GM08714 (cell line): ENCODE measurements around the gene EIF4G1.
"Not testable (repeated sequence)": the region's sequence is repeated elsewhere in the genome, so short reads cannot be mapped to it uniquely, and the experiment has no call there.

Source experiments
- H3K4me3 ChIP-seq: fragments of 200-500 bp; sonication (Bioruptor generic); 2 replicates; pipeline ENCODE4 v1.5.1; 2014; ENCODE audit warnings: mild to moderate bottlenecking, low read length, inconsistent platforms
- ZNF274 ChIP-seq: IDR thresholded peaks from 2 replicates; pipeline ENCODE4 v1.6.1; 2012; ENCODE audit warnings: mild to moderate bottlenecking, low read depth, low read length

EIF4G1 gene, protein sequence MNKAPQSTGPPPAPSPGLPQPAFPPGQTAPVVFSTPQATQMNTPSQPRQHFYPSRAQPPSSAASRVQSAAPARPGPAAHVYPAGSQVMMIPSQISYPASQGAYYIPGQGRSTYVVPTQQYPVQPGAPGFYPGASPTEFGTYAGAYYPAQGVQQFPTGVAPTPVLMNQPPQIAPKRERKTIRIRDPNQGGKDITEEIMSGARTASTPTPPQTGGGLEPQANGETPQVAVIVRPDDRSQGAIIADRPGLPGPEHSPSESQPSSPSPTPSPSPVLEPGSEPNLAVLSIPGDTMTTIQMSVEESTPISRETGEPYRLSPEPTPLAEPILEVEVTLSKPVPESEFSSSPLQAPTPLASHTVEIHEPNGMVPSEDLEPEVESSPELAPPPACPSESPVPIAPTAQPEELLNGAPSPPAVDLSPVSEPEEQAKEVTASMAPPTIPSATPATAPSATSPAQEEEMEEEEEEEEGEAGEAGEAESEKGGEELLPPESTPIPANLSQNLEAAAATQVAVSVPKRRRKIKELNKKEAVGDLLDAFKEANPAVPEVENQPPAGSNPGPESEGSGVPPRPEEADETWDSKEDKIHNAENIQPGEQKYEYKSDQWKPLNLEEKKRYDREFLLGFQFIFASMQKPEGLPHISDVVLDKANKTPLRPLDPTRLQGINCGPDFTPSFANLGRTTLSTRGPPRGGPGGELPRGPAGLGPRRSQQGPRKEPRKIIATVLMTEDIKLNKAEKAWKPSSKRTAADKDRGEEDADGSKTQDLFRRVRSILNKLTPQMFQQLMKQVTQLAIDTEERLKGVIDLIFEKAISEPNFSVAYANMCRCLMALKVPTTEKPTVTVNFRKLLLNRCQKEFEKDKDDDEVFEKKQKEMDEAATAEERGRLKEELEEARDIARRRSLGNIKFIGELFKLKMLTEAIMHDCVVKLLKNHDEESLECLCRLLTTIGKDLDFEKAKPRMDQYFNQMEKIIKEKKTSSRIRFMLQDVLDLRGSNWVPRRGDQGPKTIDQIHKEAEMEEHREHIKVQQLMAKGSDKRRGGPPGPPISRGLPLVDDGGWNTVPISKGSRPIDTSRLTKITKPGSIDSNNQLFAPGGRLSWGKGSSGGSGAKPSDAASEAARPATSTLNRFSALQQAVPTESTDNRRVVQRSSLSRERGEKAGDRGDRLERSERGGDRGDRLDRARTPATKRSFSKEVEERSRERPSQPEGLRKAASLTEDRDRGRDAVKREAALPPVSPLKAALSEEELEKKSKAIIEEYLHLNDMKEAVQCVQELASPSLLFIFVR (N-terminal part only)

DNA sequence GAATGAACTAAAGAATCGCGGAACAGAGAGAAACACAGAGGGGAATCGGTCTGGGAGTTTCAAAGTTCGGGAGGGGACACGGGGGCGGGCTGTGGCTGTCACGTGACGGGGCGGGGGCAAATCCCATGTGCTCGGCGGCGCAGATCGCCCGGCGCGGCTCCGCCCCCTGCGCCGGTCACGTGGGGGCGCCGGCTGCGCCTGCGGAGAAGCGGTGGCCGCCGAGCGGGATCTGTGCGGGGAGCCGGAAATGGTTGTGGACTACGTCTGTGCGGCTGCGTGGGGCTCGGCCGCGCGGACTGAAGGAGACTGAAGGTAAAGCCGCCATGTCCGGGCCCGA, at the start of gene EIF4G1:
Gene EIF4G1, plus strand, starts transcription at position 244 of the 337 bp plus-strand sequence. CDS start 1,191 bp downstream, outside the sequence.
- peak within 1 kb of the TSS; percentile 93 for H3K4me3 ChIP-seq
- TF ChIP-seq ZNF274 = no peak

DNA sequence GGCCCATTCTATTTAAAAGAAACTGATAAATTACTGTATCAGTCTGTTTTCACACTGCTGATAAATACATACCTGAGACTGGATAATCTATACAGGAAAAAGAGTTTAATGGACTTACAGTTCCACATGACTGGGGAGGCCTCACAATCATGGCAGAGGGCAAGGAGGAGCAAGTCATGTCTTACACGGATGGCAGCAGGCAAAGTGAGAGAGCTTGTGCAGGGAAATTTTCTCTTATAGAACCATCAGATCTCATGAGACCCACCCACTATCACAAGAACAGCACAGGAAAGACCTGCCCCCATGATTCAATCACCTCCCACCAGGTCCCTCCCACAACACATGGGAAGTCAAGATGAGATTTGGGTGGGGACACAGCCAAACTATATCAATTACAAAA, 47.2 kb upstream of the EIF4G1 start:
- H3K4me3 ChIP-seq = not testable (repeated sequence)

DNA sequence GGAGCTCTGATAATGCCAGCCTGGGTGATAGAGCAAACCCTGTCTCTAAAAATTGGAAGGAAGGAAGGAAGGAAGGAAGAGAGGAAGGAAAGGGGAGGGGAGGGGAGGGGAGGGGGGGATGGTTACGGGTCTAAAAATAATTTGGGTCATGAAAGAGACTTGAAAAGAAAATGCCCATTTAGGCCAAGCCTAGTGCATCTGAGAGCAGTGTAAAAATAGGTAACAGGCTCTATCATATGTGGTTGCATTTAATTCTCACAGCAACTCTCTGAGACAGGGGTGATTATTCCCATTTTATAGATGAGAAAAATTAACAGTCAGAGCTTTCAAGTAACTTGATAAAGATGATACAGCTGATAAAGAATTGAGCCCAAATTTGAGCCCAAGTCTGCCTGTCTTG, 42.1 kb upstream of the EIF4G1 start:
- TF ChIP-seq ZNF274 = no peak
- H3K4me3 ChIP-seq = no peak overlapping the region

DNA sequence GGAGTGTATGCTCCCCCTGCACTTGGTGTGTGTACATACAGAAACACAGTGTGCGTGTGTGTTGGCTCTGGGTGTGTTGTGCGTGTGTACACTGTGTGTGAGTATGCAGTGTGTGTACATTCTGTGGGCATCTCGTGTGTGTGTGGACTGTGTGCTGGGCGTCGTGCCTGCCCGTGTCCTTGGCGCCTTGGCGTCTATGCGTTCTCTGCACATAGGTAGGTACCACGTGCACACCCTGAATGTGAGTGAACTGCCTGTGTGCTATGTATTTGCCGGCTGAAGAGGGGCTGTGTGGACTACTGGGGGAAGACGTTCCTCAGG, 39.1 kb upstream of the EIF4G1 start:
- no peak for TF ChIP-seq ZNF274
- no peak overlapping the region for H3K4me3 ChIP-seq

DNA sequence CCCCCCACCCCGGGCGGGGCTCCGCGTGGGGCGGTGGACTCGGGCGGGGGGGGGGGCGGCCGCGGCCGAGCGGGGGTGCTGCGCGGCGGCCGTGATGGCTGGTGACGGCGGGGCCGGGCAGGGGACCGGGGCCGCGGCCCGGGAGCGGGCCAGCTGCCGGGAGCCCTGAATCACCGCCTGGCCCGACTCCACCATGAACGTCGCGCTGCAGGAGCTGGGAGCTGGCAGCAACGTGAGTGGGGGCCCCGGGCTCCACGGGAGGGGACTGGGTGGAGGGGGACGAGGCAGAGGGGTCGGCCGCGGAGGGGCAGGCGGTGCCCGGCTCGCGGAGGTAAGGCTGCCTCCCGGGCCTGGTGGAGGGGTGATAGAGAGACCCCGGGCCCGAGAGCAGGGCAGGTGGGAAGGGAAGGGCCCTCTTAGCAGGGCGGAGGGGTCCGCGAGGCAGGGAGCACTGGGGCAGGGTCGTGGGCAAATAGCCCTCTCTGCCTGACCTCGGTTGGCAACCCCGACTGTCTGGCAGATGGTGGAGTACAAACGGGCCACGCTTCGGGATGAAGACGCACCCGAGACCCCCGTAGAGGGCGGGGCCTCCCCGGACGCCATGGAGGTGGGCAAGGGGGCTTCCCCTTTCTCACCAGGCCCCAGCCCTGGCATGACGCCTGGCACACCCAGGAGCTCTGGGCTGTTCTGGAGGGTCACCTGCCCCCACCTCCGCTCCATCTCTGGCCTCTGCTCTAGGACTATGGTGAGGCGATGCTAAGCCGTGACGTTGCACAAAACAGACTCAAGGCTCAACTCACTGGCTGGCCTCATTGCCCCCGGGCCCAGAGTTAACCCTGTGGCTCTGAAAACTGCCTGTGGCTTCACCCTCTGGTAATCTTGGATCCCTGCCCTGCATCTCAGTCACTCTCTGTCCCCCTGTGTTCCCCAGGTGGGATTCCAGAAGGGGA, 38.2 kb upstream of the EIF4G1 start, which contains the start of gene ECE2:
Gene ECE2, plus strand, starts transcription at position 62 of the 950 bp plus-strand sequence. Its CDS starts 132 bp downstream, at position 194.
- no peak within 1 kb of the TSS for H3K4me3 ChIP-seq
- TF ChIP-seq ZNF274 = no peak

DNA sequence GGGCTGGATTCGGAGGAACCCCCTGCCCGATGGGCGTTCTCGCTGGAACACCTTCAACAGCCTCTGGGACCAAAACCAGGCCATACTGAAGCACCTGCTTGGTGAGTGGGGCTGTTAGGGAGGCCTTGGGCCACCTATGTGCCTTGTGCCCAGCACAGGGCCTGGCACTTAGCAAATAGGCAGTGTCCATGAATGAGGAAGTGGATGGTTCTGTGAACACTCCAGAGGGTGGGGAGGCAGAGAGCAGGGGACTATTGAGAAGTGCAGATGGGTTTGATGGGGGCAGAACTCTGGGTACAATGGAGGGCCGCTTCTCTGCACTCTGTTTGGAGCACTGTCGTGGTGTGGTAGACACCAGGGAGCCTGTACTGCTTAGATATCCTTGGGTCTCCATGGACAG, 37.0 kb upstream of the EIF4G1 start:
- no peak for TF ChIP-seq ZNF274
- H3K4me3 ChIP-seq = no peak overlapping the region

DNA sequence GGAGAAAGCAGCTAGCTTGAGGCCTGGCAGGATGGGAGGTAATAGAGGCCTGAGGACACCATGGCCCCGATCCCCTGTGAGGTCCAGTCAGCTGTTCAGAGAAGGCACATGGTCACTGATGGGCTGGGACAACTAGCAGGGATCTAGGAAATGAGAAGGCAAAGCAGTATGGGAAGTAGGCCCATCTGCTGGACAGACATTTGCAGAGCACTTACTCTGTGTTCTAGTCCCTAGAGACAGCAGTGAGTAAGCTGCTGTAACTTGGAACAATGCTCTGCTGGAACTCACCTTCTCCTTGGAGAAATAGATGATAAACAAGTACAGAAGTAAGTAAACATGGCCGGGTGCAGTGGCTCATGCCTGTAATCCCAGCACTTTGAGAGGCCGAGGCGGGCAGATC, 31.5 kb upstream of the EIF4G1 start:
- TF ChIP-seq ZNF274 = no peak
- H3K4me3 ChIP-seq = no peak overlapping the region

DNA sequence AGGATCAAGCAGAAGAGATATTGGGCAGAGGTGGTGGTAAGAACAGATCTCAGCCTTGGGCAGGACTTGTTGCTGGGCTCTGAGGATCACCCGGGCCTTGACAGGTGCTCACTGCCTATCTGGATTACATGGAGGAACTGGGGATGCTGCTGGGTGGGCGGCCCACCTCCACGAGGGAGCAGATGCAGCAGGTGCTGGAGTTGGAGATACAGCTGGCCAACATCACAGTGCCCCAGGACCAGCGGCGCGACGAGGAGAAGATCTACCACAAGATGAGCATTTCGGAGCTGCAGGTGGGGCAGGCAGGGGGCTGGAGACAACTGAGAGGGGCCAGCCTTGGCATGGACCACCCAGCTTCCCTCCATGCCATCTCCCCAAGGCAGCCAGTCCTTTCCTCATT, 30.7 kb upstream of the EIF4G1 start:
- no peak for TF ChIP-seq ZNF274
- no peak overlapping the region for H3K4me3 ChIP-seq

DNA sequence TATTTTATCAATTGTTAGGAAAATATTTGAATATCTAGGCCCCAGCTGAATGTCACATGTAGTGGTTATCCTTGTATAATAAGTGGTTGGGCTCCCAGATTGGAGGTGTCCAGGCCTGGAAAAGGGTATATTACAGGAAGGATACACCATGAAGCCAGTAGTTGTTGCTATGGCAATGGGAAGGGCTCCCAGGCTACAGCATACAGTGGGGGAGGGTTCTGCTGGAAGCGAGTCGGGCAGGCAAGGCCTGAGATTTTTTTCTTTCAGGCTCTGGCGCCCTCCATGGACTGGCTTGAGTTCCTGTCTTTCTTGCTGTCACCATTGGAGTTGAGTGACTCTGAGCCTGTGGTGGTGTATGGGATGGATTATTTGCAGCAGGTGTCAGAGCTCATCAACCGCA, 29.7 kb upstream of the EIF4G1 start:
- no peak for TF ChIP-seq ZNF274
- no peak overlapping the region for H3K4me3 ChIP-seq

DNA sequence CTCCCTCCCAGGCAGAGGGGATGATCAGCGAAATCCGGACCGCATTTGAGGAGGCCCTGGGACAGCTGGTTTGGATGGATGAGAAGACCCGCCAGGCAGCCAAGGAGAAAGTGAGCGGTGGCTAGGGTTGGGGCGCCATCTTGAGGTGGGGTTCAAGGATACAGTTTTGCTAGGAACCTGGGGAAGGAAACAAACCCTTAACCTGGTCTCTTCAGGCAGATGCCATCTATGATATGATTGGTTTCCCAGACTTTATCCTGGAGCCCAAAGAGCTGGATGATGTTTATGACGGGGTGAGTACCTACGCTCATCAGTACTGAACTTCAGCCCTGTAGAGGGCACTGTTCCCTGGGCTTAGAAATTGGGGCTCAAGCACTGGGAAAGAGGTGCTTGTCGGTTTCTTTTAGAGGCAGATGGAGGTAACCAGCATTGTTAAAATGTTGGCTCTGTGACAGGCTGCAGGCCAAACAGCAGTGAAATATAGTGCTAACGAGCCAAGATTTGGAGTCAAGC, 24.9 kb upstream of the EIF4G1 start:
- H3K4me3 ChIP-seq = no peak overlapping the region
- TF ChIP-seq ZNF274 = no peak

DNA sequence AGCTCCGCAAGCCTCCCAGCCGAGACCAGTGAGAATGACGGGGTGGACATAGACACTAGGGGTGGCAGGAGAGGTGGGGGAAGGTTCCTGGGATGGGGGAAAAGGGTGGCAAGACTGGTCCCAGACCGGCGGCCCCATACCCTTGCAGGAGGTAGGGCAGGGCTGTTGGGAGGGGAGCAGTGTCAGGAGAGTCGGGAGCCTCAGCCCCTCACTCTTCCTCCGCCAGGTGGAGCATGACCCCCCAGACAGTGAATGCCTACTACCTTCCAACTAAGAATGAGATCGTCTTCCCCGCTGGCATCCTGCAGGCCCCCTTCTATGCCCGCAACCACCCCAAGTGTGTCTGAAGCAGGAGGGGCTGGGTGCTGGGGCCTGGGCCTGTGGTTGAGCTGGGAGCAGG, 24.1 kb upstream of the EIF4G1 start:
- no peak for TF ChIP-seq ZNF274
- no peak overlapping the region for H3K4me3 ChIP-seq

DNA sequence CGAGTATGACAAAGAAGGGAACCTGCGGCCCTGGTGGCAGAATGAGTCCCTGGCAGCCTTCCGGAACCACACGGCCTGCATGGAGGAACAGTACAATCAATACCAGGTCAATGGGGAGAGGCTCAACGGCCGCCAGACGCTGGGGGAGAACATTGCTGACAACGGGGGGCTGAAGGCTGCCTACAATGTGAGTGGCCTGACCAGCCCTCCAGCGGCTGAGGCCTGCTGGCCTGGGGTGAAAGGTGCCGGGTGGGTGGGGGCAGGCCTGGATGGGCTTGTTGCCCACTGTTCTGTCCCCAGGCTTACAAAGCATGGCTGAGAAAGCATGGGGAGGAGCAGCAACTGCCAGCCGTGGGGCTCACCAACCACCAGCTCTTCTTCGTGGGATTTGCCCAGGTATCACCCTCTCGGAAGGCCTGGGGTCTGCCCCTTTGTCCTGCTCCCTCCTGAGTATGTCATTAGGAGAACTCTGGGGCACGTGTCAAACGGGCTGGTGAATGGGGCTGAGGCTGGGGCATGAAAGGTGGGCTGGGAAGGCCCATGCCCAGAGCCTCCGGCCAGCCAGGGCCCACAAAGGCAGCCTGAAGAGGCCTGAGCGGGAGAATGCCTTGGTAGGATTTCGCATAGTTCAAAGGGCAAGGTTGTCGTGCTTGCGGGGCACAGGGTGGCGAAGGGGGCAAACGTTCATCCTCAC, 23.2 kb upstream of the EIF4G1 start:
- no peak overlapping the region for H3K4me3 ChIP-seq
- TF ChIP-seq ZNF274 = no peak
